H1 (cell line): ENCODE results near the gene PEX5L. TPM values are rescaled to one million over a fixed set of nuclear protein-coding genes. Genes with fewer than 3 reads are reported as not detected.

ENCODE experiments used
- ATF3 ChIP-seq: IDR thresholded peaks from 2 replicates; pipeline ENCODE4 v1.6.1; 2011; ENCODE audit warnings: low read depth, mild to moderate bottlenecking, low read length; ENCODE audit not compliant: insufficient read depth
- EGR1 ChIP-seq: IDR thresholded peaks from 2 replicates; pipeline ENCODE4 v1.6.1; 2011; ENCODE audit warnings: low read depth, low read length, borderline replicate concordance
- RBBP5 ChIP-seq: IDR thresholded peaks from 2 replicates; pipeline ENCODE4 v1.7.1; 2012; ENCODE audit warnings: low read depth, mild to moderate bottlenecking, inconsistent platforms, low read length, moderate library complexity, borderline replicate concordance
- SIX5 ChIP-seq: IDR thresholded peaks from 2 replicates; pipeline ENCODE4 v1.6.1; 2011; ENCODE audit warnings: mild to moderate bottlenecking, low read depth, low read length
- SRF ChIP-seq: IDR thresholded peaks from 2 replicates; pipeline ENCODE4 v1.6.1; 2011; ENCODE audit warnings: mild to moderate bottlenecking, low read depth, low read length, moderate library complexity
- polyA plus RNA-seq, 7 experiments: library from polyadenylated mRNA; depleted of rRNA in 3 of 7; stranded (reverse) in 5 of 7; unstranded in 2 of 7; fragments of >200 nt in 5 of 7; fragments of 200-250 nt in 2 of 7; gene quantifications; 1 replicate in 5 of 7; 2 replicates in 1 of 7; 4 replicates in 1 of 7; pipeline versions ENCODE4 v1.2.1 to v1.2.3, GENCODE V29; 2011 to 2013; ENCODE audit warnings: missing spikeins in 2 of 7, mixed read lengths in 2 of 7
- total RNA-seq: library from RNA; stranded (reverse); fragmentation: NEBNext Ultra II Directional; extraction: Animal tissue kit (Norgen Biotek cat#: 25700); gene quantifications from 2 replicates; pipeline ENCODE4 v1.2.1, GENCODE V29; 2021
- TF ChIP-seq, protein P1 (sequence below): IDR thresholded peaks from 2 replicates; pipeline ENCODE4 v1.6.1; 2012; ENCODE audit warnings: low read length, inconsistent platforms

PEX5L gene
- total and polyA plus RNA-seq, 2 of the 8 experiments (the other 6 are each of a cell fraction or from before 2014, with no cell fraction given): 0.80 to 4.2 TPM

- TF ChIP-seq SRF (no peak), RBBP5 (no peak), SIX5 (no peak), ATF3 (no peak), EGR1 (no peak)
- TF ChIP-seq, protein P1, sequence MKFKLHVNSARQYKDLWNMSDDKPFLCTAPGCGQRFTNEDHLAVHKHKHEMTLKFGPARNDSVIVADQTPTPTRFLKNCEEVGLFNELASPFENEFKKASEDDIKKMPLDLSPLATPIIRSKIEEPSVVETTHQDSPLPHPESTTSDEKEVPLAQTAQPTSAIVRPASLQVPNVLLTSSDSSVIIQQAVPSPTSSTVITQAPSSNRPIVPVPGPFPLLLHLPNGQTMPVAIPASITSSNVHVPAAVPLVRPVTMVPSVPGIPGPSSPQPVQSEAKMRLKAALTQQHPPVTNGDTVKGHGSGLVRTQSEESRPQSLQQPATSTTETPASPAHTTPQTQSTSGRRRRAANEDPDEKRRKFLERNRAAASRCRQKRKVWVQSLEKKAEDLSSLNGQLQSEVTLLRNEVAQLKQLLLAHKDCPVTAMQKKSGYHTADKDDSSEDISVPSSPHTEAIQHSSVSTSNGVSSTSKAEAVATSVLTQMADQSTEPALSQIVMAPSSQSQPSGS: no peak
These were observed 264.9 kb downstream of the PEX5L start (continued) for GRCh38 chr3:179771797-179772196.
